Stimulated activated CD8-positive, alpha-beta memory T cell treated with anti-CD3 and anti-CD28 coated beads, Interleukin-15, amount 100 ng/mL, for 1 hour (primary cell): Measurements from ENCODE around the gene RFX4.
"Not testable (repeated sequence)": the region's sequence is repeated elsewhere in the genome, so short reads cannot be mapped to it uniquely, and the experiment has no call there.

Experiments
- DNase-seq: peaks from one replicate; pipeline ENCODE4 v3.0.0-alpha.2; 2020; ENCODE audit warnings: low read depth

Gene RFX4

DNA sequence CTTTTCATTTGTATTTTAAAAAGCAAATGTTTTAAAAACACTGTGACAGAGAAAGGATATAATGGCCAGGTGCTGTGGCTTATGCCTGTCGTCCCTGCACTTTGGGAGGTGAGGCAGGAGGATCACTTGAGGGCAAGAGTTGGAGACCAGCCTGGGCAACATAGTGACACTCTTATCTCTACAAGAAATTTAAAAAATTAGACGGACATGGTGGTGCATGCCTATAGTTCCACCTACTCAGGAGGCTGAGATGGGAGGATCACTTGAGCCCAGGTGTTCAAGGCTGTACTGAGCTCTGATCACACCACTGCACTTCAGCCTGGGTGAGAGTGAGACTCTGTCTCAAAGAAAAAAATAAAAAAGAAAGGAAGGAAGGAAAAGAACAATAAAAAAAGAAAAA is 7.8 kb downstream of the RFX4 start:
- no peak for DNase-seq

DNA sequence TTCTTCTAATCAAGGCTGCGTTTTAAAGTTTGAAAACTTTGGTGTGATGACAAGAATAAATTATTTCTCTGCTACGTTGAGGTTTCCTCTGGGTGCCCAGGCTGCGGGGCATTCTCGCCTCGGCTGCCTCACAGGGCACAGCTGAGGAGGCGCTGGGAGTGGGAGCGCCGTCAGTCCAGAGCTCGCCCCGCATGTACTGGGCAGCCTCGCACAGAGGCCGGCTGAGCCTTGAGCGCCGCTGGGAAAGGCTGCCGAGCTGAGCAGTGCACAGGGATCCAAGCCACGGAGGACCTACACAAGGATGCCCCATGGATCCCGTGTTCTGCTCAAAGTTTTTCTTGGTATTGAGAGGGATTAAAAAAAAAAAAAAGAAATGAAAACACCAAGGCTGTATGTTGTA is 11.6 kb downstream of the RFX4 start:
- no peak for DNase-seq

DNA sequence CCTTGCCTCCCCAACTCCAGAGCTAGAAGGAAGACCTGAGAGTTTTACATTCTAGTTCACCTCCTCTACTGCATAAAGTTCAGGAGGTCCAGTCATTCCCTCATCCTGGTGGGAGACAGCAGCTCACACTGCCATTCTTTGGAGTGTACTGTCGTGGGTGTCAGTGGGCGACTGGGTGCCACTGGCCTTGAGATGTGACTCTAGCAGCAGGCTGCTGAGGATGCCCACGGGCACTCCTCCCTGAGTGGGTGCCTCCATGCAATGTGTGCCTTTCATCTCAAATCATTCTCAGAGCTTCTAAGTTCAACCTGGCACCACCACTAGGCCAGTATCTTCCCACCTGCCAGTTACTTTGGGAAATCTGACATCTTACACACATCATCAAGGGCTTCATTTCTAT is 12.5 kb downstream of the RFX4 start:
- DNase-seq, result no peak

DNA sequence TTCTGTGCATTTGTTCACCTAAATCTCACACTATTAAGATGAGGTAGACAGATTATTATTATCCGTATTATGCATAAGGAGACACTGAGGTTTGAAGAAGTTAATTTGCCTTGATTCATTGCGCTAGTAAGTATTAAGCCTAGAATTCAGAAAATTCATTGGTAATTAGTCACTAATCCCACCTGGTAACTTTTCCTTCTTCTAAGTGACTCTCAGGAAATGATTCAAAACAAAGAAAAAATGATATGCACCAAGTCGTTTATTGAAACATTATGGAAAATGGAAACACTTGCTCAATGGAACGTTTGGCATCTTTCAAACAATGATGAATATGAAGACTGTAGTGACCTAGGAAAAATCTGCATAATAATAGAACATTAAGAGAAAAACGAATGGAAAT is 15.2 kb downstream of the RFX4 start:
- DNase-seq, result no peak

- no peak for DNase-seq
Measured at GRCh38 chr12:106599302-106599701, 16.5 kb downstream of the RFX4 start.

DNA sequence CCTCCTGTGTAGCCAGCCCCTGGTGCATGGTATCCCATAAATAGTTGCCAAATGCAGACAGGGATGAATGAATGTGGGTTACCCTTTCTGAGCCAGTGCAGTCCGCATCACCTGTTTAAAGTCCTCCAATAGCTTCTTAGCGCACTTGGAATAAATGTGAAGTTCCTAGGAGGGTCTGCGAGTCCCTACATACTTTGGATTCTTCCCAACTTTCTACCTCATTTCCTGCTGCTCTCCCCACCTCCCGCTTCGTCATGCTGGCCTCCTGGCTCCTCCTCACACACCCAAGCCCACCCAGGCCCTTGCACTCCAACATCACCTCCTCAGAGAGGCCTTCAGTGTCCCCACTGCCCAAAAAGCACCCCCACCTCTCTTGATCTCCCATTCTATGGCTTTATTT is 17.7 kb downstream of the RFX4 start:
- DNase-seq, result no peak

- DNase-seq, result no peak
Measured at GRCh38 chr12:106601031-106601430, 18.2 kb downstream of the RFX4 start.

DNA sequence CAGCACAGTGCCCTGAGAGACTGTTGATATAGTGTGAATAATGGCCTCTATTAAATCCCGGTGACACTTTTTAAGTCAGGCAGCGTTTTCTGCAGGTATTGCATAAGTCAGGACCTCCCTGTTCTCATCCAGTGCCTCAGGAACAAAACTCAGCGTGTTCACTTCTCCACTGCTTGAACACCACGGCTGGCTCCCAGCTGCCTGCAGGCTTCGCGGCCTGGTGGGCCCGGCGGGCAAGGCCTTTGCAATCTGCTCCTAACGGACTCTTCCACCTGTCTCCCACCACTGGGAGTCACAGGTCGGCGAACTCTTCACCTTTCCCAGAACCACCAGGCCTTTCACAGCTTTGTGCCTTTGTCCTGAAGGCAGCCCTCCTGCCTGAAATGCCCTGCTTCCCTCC is 18.7 kb downstream of the RFX4 start:
- DNase-seq, result no peak

DNA sequence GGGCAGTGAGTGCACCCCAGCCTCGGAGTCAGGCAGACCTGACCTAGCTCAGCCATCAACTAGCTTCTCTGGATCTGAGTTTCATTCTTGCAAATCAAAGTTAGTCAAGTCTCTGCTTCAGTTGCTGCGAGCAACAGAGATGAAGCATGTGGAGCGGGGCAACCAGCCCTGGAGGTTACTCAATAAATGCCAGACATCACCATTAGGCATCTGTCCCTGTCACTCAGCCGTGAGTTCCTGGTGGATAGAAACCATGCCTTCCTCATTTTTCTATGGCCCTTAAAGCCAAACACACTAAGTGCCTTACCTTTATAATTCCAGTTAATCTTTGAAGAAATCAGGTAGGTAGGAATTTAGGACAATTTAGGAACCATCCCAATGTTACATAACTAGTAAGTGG is 19.3 kb downstream of the RFX4 start:
- no peak for DNase-seq

DNA sequence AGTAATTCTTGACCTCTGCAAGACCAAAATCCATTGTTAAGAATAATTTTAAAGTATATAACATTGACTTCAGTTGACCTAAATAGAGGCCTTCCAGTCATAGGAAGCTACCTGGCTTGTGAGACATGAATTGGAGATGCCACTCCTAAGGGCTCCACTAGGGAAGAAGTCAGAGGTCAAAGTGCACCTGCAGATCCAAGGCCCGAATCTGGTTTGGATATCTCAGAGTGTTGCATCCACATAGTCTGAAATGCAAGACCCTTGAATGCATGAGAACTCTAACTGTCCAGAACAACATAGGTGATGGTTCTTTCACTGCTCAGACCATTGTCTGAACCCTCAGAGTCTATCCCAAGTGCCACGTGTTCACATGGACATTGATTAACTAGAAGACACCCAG is 22.4 kb downstream of the RFX4 start:
- DNase-seq, result no peak

DNA sequence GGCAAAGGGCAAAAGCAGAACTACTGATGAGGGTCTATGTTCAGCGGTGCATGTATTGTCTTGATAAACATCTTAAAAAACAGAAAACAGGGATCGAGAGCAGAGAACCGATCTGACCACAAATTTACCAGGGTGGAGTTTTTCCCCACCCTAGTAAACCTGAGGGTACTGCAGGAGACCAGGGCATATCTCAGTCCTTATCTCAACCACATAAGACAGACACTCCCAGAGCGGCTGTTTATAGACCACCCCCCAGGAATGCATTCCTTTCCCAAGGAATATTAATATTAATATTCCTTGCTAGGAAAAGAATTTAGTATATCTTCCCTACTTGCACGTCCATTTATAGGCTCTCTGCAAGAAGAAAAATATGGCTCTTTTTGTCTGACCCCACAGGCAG is 37.8 kb downstream of the RFX4 start:
- not testable (repeated sequence) for DNase-seq

- DNase-seq, result no peak
Measured at GRCh38 chr12:106625976-106626375, 43.2 kb downstream of the RFX4 start.

DNA sequence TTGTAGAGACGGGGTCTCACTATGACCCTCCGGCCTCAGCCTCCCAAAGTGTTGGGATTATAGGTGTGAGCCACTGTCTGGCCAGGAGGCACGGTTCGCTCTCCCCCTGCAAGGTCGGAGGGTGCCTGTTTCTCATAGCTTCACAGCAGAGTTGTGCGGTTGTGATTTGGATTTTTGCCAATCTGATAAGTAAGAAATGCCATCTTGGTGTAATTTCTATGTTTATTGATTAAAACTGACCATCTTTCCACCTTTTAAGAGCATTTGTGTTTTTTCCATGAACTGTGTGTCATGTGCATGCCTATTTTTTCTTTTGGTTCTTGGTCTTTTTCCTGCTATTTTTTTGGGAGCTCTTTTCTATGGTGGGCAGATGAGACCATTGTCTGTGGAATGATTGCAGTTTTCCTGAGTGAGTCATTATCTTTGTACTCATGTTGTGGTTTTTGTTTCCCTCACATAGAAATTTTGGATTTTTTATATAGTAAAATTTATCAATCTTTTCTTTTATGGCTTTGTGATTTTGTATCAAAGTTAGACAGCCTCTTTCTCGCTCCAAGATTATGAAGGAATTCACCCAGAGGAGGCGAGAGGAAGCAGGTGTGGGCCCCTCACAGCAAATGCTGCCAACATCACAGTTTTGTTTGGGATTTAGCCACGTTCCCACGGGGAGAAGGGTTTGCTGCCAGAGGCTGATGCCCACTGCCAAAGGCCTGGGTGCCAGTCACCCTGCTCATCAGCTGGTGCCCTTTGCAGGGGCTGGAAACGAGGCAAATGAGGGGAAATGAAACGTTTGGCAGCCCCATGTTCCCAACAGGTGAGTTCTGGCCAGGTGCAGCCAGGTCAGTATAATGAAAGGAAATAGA is 47.2 kb downstream of the RFX4 start:
- no peak for DNase-seq

GRCh38 chr12:106631150-106631549 is 48.3 kb downstream of the RFX4 start:
- DNase-seq, result no peak

DNA sequence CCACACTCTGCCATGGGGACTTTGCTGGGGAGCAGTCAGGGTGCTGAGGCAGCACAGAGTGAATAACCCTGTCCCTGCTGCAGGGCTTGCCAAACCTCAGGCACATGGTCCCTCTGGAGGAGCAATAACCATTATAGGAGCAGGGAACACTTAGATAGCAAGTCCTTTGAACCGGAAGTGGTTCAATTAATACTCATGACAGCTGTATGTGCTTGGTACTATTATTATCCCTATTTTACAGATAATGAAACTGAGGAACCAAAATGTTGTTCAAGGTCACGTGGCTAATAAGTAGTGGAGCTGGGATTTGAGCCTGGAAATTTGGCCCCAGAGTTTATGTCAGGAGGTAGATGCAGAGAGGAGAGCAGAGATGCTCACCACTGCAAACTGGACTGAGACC is 49.0 kb downstream of the RFX4 start:
- DNase-seq, result no peak

GRCh38 chr12:106632797-106633450 is 50.1 kb downstream of the RFX4 start:
- no peak for DNase-seq

- no peak for DNase-seq
Measured at GRCh38 chr12:106633451-106633823, 50.6 kb downstream of the RFX4 start.

DNA sequence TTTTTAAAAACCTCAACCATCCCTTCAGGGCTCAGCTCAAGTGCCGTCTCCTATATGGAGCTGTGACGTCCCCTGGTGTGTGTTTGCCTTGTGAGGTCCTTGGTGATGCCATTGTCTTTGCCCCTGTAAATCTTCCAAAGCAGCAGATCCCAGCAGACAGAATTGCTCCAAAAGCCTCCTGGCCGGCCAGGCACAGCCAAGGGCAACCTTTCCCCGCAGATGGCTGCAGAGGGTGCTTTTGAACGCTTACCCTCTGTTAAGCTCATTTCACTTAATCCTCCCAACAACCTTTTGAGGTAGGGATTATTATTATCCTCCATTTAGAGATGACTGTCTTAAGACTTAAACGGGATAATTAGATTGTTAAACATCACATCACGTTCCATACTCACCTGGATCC is 51.4 kb downstream of the RFX4 start:
- DNase-seq, result no peak

DNA sequence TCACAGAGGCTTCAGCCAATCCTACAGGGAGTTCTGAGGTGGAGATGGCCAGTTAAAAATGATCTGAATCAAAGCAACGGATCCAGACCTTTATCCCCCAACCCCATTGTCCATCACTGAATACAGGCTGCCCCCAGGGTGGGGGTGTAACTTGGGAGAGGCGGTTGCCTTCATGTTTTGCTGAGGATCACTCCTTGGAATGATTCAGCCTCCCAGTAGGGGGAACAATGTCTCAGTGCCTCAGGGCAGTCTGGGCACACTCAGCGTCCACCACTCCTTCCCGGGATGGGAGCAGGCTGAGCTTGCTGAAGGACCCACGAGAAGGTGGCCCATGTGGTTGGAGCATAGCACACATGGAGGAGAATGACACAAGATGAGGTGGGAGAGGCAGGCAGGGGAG is 60.2 kb downstream of the RFX4 start:
- DNase-seq, result no peak

DNA sequence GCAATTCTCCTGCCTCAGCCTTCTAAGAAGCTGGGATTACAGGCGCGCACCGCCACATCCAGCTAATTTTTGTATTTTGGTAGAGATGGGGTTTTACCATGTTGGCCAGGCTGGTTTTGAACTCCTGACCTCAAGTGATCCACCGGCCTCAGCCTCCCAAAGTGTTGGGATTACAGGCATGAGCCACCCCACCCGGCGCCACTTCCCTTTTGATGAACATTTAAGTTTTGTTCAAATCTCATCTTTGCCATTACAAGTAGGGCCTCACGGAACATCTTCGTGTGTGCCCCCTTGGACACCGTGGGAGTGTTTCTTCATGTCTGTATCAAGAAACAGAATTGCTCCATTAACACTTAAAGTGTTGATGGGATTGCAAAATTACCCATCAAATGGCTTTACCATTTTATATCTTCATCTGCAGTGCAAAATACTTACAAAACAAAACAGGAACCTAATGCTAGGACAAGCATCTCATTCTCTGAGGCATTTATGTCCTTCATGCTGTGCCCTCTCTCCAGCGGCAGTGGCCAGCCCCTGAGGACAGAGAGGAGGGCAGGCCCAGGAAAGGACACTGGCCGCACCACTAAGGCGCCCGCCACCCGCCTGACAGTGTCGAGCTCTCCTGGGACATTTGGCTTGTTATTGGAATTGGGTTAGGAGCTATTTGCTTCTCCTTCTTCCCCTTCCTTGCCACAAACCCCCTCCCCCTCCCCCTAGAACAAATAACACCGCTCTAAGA is 61.7 kb downstream of the RFX4 start:
- no peak for DNase-seq

- DNase-seq, result no peak
Measured at GRCh38 chr12:106645074-106645421, 62.2 kb downstream of the RFX4 start.

GRCh38 chr12:106645465-106646330 is 62.9 kb downstream of the RFX4 start:
- DNase-seq, result no peak
